A549 (cell line): ENCODE data around the gene SDC1. TPM values are rescaled to one million over a fixed set of nuclear protein-coding genes. Genes with fewer than 3 reads are reported as not detected.

Source experiments
- ATAC-seq, 2 experiments: fragments of 200-7000 bp in 1 of 2; fragments of >200 bp in 1 of 2; cut with Nextera tagmentation in 1 of 2; cut with Tn5 transposase in 1 of 2; 3 replicates each; pipeline versions ENCODE4 v1.8.0 to v1.9.1; 2018 to 2020; ENCODE audit warnings: mild to moderate bottlenecking in 1 of 2, moderate library complexity in 1 of 2
- CTCF ChIA-PET: fragments of 300-600 bp; sonication (Branson Sonifier 250); formaldehyde crosslinking; extraction: SDS; loops from one replicate; lab custom pipeline; 2021; ENCODE audit warnings: antibody characterized with exemption, inconsistent platforms; lab: Yijun Ruan, JAX
- POLR2A ChIA-PET: fragments of 350-600 bp; formaldehyde crosslinking; extraction: SDS; loops from one replicate; lab custom pipeline; 2021; ENCODE audit warnings: antibody characterized with exemption, inconsistent platforms; lab: Yijun Ruan, JAX
- DNase-seq, 2 experiments: peaks; one replicate each; pipeline versions ENCODE4 v3.0.0 to v3.0.0-alpha.2; 2011 to 2016; ENCODE audit warnings: low read depth in 1 of 2, low spot score in 1 of 2
- FAIRE-seq: peaks from 2 replicates; lab custom pipeline; 2011; peaks lifted over from hg19 to GRCh38; lab: Jason Lieb, UNC
- H3K27ac ChIP-seq, 2 experiments: fragments of >200 bp; sonication (Bioruptor Twin); formaldehyde crosslinking; 3 replicates each; pipeline ENCODE4 v1.5.1; 2016 to 2017
- H3K4me1 ChIP-seq: fragments of >200 bp; sonication (Bioruptor Twin); formaldehyde crosslinking; 3 replicates; pipeline ENCODE4 v1.6.1; 2016
- H3K4me2 ChIP-seq: fragments of >200 bp; sonication (Bioruptor Twin); formaldehyde crosslinking; 3 replicates; pipeline ENCODE4 v1.6.1; 2016
- H3K4me3 ChIP-seq: fragments of >200 bp; sonication (Bioruptor Twin); formaldehyde crosslinking; 3 replicates; pipeline ENCODE4 v1.5.1; 2016
- H3K9me3 ChIP-seq: fragments of >200 bp; sonication (Bioruptor Twin); formaldehyde crosslinking; 3 replicates; pipeline ENCODE4 v1.6.1; 2016
- CBX8 ChIP-seq: fragments of 200-600 bp; sonication (generic); IDR thresholded peaks from 2 replicates; pipeline ENCODE4 v1.6.1; 2016
- CEBPB ChIP-seq, 2 experiments: fragments of >200 bp in 1 of 2; sonication (Bioruptor Twin) in 1 of 2; formaldehyde crosslinking in 1 of 2; IDR thresholded peaks; 2 replicates each; pipeline ENCODE4 v1.6.1; 2012 to 2016
- CHD2 ChIP-seq: fragments of 150-350 bp; IDR thresholded peaks from 2 replicates; pipeline ENCODE4 v1.6.1; 2014; ENCODE audit warnings: low read length; ENCODE audit not compliant: partially characterized antibody
- CHD4 ChIP-seq: fragments of 200-600 bp; sonication (generic); IDR thresholded peaks from 2 replicates; pipeline ENCODE4 v1.6.1; 2016; ENCODE audit warnings: antibody characterized with exemption, mild to moderate bottlenecking, borderline replicate concordance
- EHF ChIP-seq: fragments of 250-450 bp; sonication (Bioruptor Pico); IDR thresholded peaks from 2 replicates; pipeline ENCODE4 v1.5.0; 2020; ENCODE audit warnings: mild to moderate bottlenecking
- EHMT2 ChIP-seq: fragments of 200-600 bp; sonication (generic); IDR thresholded peaks from 2 replicates; pipeline ENCODE4 v1.6.1; 2016; ENCODE audit warnings: antibody characterized with exemption, low read depth, mild to moderate bottlenecking, moderate library complexity
- ESRRA ChIP-seq: fragments of 150-350 bp; IDR thresholded peaks from 2 replicates; pipeline ENCODE4 v1.6.1; 2014; ENCODE audit warnings: mild to moderate bottlenecking, low read length, borderline replicate concordance
- FOSL2 ChIP-seq, 2 experiments: fragments of 450-650 bp in 1 of 2; fragments of >200 bp in 1 of 2; sonication (Bioruptor Twin) in 1 of 2; formaldehyde crosslinking; IDR thresholded peaks; 2 replicates each; pipeline versions ENCODE4 v1.5.0 to v1.6.1; 2016 to 2020; ENCODE audit warnings: mild to moderate bottlenecking in 1 of 2, moderate library complexity in 1 of 2
- HDAC2 ChIP-seq: fragments of 200-600 bp; sonication (generic); IDR thresholded peaks from 2 replicates; pipeline ENCODE4 v1.6.1; 2016
- HOXB5 ChIP-seq: fragments of 250-450 bp; sonication (Bioruptor Pico); IDR thresholded peaks from 2 replicates; pipeline ENCODE4 v1.5.0; 2020; ENCODE audit warnings: mild to moderate bottlenecking, moderate library complexity
- KDM1A ChIP-seq: fragments of 200-600 bp; sonication (generic); IDR thresholded peaks from 2 replicates; pipeline ENCODE4 v1.6.1; 2016; ENCODE audit warnings: low read depth, mild to moderate bottlenecking
- KDM5A ChIP-seq: fragments of 200-600 bp; sonication (generic); IDR thresholded peaks from 2 replicates; pipeline ENCODE4 v1.6.1; 2016; ENCODE audit warnings: antibody characterized with exemption, mild to moderate bottlenecking
- MAFK ChIP-seq: fragments of 450-650 bp; IDR thresholded peaks from 2 replicates; pipeline ENCODE4 v1.6.1; 2014; ENCODE audit not compliant: partially characterized antibody
- NFE2L2 ChIP-seq: fragments of 150-350 bp; conservative IDR thresholded peaks from 2 replicates; pipeline ENCODE4 v1.6.1; 2014; ENCODE audit warnings: low read length
- POLR2AphosphoS2 ChIP-seq: conservative IDR thresholded peaks from 2 replicates; pipeline ENCODE4 v1.6.1; 2012; ENCODE audit warnings: low read length, improper control_type of control experiment, inconsistent platforms
- RARB ChIP-seq: fragments of 250-450 bp; sonication (Bioruptor Pico); IDR thresholded peaks from 2 replicates; pipeline ENCODE4 v1.8.0; 2021; ENCODE audit warnings: mild to moderate bottlenecking, moderate library complexity
- REST ChIP-seq: fragments of 200-600 bp; sonication (generic); IDR thresholded peaks from 2 replicates; pipeline ENCODE4 v1.6.1; 2016; ENCODE audit warnings: antibody characterized with exemption, mild to moderate bottlenecking, moderate library complexity
- RFX5 ChIP-seq: fragments of 450-650 bp; IDR thresholded peaks from 2 replicates; pipeline ENCODE4 v1.7.1; 2014; ENCODE audit warnings: antibody characterized with exemption, mild to moderate bottlenecking, moderate library complexity
- SMC3 ChIP-seq: fragments of >200 bp; sonication (Bioruptor Twin); formaldehyde crosslinking; IDR thresholded peaks from 3 replicates; pipeline ENCODE4 v1.6.1; 2018; ENCODE audit warnings: inconsistent platforms
- TFCP2L1 ChIP-seq: fragments of 250-450 bp; sonication (Bioruptor Pico); IDR thresholded peaks from 2 replicates; pipeline ENCODE4 v1.5.0; 2021; ENCODE audit warnings: mild to moderate bottlenecking
- TP53 ChIP-seq: fragments of 250-450 bp; sonication (Bioruptor Pico); IDR thresholded peaks from 2 replicates; pipeline ENCODE4 v1.5.0; 2021; ENCODE audit warnings: mild to moderate bottlenecking, moderate library complexity
- WGBS: methylation state at CpG from one replicate; pipeline ENCODE4 v1.1.6; 2017; ENCODE audit errors: missing lambda C conversion rate; 5-methylcytosine and 5-hydroxymethylcytosine counted together
- polyA plus RNA-seq, 4 experiments: library from polyadenylated mRNA; depleted of rRNA in 3 of 4; stranded (reverse); fragments of >200 nt; fragmentation: RNase III in 1 of 4; extraction: RNeasy Plus Mini Kit Qiagen cat#74134 plus additional on column Dnase treatment in 1 of 4; gene quantifications; 2 replicates in 3 of 4; 3 replicates in 1 of 4; pipeline ENCODE4 v1.2.3, GENCODE V29; 2011 to 2017
- TF ChIP-seq, protein P1 (sequence below): fragments of 250-450 bp; sonication (Bioruptor Pico); IDR thresholded peaks from 2 replicates; pipeline ENCODE4 v1.5.0; 2021; ENCODE audit warnings: mild to moderate bottlenecking, moderate library complexity, borderline replicate concordance
- TF ChIP-seq, protein P2 (sequence below): IDR thresholded peaks from 2 replicates; pipeline ENCODE4 v1.6.1; 2012
- TF ChIP-seq, protein P3 (sequence below): fragments of 250-450 bp; sonication (Bioruptor Pico); IDR thresholded peaks from 2 replicates; pipeline ENCODE4 v1.5.0; 2020; ENCODE audit warnings: low read depth, mild to moderate bottlenecking, moderate library complexity

The SDC1 gene
- polyA plus RNA-seq, 2 of the 4 experiments (the other 2 are of a cell fraction): 116 to 171 TPM

DNA sequence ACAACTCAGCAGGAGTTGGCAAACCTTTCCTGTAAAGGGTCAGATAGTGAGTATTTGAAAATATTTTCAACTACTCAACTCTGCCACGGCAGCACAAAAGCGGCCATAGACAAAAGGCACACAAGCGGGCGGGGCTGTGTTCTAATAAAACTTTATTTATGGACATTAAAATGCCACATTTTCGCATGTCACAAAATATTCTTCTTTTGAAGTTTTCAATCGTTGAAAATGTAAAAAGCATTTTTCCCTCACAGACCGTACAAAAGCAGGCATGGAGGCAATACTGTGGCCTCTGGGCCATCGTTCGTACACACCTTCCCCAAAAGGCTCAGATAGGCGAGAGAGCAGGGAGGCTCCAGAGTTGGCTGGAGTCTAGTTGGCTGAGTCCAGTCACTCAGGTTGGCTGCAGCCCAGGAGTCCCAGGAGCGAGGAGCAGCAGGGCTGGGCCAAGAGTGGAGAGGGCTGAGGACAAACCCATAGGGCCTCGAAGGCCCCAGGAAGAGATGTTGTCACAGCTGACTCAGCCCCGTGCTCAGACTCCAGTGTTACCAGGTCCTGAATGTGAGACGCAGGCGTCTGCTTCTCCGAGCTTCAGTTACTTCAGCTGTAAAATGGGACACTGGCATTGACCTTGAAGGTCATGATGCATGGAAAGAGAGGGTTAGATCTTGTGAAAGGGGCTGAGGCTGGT is 42.5 kb downstream of the SDC1 start (continued):
- peak; percentile 82 for TF ChIP-seq MAFK
- TF ChIP-seq, protein P1, sequence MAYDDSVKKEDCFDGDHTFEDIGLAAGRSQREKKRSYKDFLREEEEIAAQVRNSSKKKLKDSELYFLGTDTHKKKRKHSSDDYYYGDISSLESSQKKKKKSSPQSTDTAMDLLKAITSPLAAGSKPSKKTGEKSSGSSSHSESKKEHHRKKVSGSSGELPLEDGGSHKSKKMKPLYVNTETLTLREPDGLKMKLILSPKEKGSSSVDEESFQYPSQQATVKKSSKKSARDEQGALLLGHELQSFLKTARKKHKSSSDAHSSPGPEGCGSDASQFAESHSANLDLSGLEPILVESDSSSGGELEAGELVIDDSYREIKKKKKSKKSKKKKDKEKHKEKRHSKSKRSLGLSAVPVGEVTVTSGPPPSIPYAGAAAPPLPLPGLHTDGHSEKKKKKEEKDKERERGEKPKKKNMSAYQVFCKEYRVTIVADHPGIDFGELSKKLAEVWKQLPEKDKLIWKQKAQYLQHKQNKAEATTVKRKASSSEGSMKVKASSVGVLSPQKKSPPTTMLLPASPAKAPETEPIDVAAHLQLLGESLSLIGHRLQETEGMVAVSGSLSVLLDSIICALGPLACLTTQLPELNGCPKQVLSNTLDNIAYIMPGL: no peak
- no peak for TF ChIP-seq EHMT2
- no peak for TF ChIP-seq CBX8
- TF ChIP-seq, protein P2, sequence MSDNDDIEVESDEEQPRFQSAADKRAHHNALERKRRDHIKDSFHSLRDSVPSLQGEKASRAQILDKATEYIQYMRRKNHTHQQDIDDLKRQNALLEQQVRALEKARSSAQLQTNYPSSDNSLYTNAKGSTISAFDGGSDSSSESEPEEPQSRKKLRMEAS: peak; percentile 95
- TF ChIP-seq TFCP2L1 (CRISPR knock-in tag): no peak
- no peak for TF ChIP-seq REST
- no peak for TF ChIP-seq CHD2
- TF ChIP-seq TP53 (CRISPR knock-in tag): no peak
- 0 out of 2 replicates have a peak, but pooled peaks have one; percentile 53 for TF ChIP-seq KDM1A
- TF ChIP-seq HDAC2: no peak
- TF ChIP-seq CEBPB (IDR thresholded peaks at IDR 0.05): no peak
- TF ChIP-seq, protein P3, sequence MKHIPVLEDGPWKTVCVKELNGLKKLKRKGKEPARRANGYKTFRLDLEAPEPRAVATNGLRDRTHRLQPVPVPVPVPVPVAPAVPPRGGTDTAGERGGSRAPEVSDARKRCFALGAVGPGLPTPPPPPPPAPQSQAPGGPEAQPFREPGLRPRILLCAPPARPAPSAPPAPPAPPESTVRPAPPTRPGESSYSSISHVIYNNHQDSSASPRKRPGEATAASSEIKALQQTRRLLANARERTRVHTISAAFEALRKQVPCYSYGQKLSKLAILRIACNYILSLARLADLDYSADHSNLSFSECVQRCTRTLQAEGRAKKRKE (CRISPR knock-in tag): peak; percentile 73
- peak; percentile 95; the same call in 1 of the 2 replicates for TF ChIP-seq ESRRA
- TF ChIP-seq RARB: no peak
- TF ChIP-seq KDM5A: no peak
- no peak for TF ChIP-seq EHF

- ATAC-seq: no peak
- Histone ChIP-seq H3K27ac (peak overlapping the region; percentile 90 to 98), H3K4me2 (peak overlapping the region; percentile 48), H3K9me3 (no peaks in the 10 kb centered on the region), H3K4me1 (peaks cover 85% of the 10 kb centered on the region), H3K4me3 (no peak overlapping the region)
- 89% methylated on average over 7 of the region's 7 CpGs for whole genome bisulfite sequencing
- POLR2A ChIA-PET: no interaction called here
- FAIRE-seq: no peak
- TF ChIP-seq HOXB5 (CRISPR knock-in tag) (no peak), FOSL2 (IDR thresholded peaks at IDR 0.05) (no peak), FOSL2 (CRISPR knock-in tag; IDR thresholded peaks at IDR 0.05) (no peak), POLR2AphosphoS2 (no peak), CHD4 (no peak), MAFK (no peak), HDAC2 (no peak), NFE2L2 (no peak), SMC3 (no peak), RFX5 (no peak)
- no peak for DNase-seq
- CTCF ChIA-PET: interaction anchor here (1.9 to 12.5 kb wide), 6 partner anchors 12 to 78 kb away, joined by 5 to 115 read pairs (median 44); partner anchors contain the start of gene SDC1
Observed at GRCh38 chr2:20181761-20182160, 43.2 kb downstream of the SDC1 start.
